Measurements from ENCODE around the gene CTIF. TPM values are rescaled to one million over a fixed set of nuclear protein-coding genes. Genes with fewer than 3 reads are reported as not detected.

The CTIF gene
- total RNA-seq, 4 donors from 2014 or later: 16.6 to 116 (median 34.5) TPM

DNA sequence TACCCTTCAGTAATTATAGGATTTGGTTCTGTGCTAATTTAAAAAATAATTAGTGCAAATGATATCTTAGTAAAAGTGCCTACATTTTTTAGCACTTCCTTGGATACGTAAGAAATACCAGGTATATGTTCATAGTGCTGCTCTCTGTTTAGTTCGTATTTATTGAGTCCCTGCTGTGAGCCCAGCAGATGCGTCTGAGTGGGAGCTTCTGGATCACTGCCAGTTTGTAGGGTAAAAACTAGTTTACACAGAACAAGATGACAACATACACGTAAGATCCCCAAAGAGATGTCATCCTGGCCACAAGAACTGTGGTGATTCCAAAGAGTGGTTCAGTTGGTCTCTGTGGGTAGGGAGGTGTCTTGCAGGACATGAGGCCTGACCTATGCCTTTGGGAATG, 103.2 kb downstream of the CTIF start:
- H3K36me3 ChIP-seq: no peaks in the 10 kb centered on the region
- DNase-seq: no peak
- no peaks in the 10 kb centered on the region for H3K9me3 ChIP-seq
- no peak overlapping the region for H3K4me3 ChIP-seq
- H3K4me1 ChIP-seq: no peaks in the 10 kb centered on the region
- H3K27ac ChIP-seq: no peak overlapping the region
- H3K27me3 ChIP-seq: no peaks in the 10 kb centered on the region
- TF ChIP-seq CTCF (IDR thresholded peaks at IDR 0.05): no peak
- TF ChIP-seq POLR2A (IDR thresholded peaks at IDR 0.05): no peak

- TF ChIP-seq POLR2A (IDR thresholded peaks at IDR 0.05): no peak
- TF ChIP-seq CTCF (IDR thresholded peaks at IDR 0.05): no peak
Observed at GRCh38 chr18:48642503-48642902, 103.7 kb downstream of the CTIF start.

GRCh38 chr18:48643262-48643661, 104.4 kb downstream of the CTIF start:
- TF ChIP-seq CTCF (IDR thresholded peaks at IDR 0.05) (no peak), POLR2A (IDR thresholded peaks at IDR 0.05) (no peak)
- Histone ChIP-seq H3K27me3 (no peaks in the 10 kb centered on the region), H3K9me3 (no peaks in the 10 kb centered on the region), H3K27ac (no peak overlapping the region), H3K4me1 (no peaks in the 10 kb centered on the region), H3K36me3 (no peaks in the 10 kb centered on the region), H3K4me3 (no peak overlapping the region)
- DNase-seq: no peak

More at GRCh38 chr18:48642503-48642902, 103.7 kb downstream of the CTIF start:
- no peak for DNase-seq
- H3K27me3 ChIP-seq: no peaks in the 10 kb centered on the region
- no peak overlapping the region for H3K4me3 ChIP-seq
- no peaks in the 10 kb centered on the region for H3K36me3 ChIP-seq
- no peaks in the 10 kb centered on the region for H3K4me1 ChIP-seq
- no peak overlapping the region for H3K27ac ChIP-seq
- H3K9me3 ChIP-seq: no peaks in the 10 kb centered on the region

GRCh38 chr18:48644029-48644428, 105.2 kb downstream of the CTIF start:
- H3K27me3 ChIP-seq: no peaks in the 10 kb centered on the region
- H3K27ac ChIP-seq: no peak overlapping the region
- no peaks in the 10 kb centered on the region for H3K9me3 ChIP-seq
- no peaks in the 10 kb centered on the region for H3K4me1 ChIP-seq
- H3K36me3 ChIP-seq: no peaks in the 10 kb centered on the region
- no peak for DNase-seq
- H3K4me3 ChIP-seq: no peak overlapping the region
- no peak for TF ChIP-seq CTCF (IDR thresholded peaks at IDR 0.05)
- no peak for TF ChIP-seq POLR2A (IDR thresholded peaks at IDR 0.05)

DNA sequence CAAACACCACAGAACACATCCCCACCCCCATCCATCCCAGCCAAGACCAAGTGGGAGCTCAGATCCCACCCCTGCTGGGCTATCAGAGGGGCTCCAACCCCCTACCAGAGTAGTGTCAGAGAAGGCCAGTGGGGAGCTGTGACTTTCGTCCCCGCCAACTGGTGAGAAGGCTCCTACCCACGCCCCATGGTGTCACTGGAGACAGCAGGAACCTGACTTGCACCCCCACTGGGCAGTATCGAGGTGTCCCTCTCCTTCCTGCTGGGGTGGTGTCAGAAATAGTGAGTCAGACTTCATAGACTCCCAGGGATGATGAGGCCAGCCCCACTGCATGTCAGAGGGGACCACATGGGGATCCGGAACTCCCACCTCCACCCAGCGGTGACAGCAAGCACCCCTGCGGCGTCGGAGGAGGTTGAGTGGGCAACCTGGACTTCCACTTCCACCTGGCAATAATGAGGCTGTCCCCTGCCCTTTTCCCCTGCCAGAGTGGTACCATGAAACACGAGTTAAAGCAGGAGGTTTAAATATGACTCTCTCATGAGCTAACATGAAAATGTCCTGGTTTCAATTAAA, 106.7 kb downstream of the CTIF start:
- no peaks in the 10 kb centered on the region for H3K36me3 ChIP-seq
- H3K27ac ChIP-seq: no peak overlapping the region
- no peak for DNase-seq
- H3K4me1 ChIP-seq: no peaks in the 10 kb centered on the region
- H3K27me3 ChIP-seq: no peaks in the 10 kb centered on the region
- H3K9me3 ChIP-seq: no peaks in the 10 kb centered on the region
- TF ChIP-seq POLR2A (IDR thresholded peaks at IDR 0.05) (no peak), CTCF (IDR thresholded peaks at IDR 0.05) (no peak)
- no peak overlapping the region for H3K4me3 ChIP-seq

GRCh38 chr18:48646976-48647375, 108.1 kb downstream of the CTIF start:
- no peaks in the 10 kb centered on the region for H3K9me3 ChIP-seq
- H3K27me3 ChIP-seq: no peaks in the 10 kb centered on the region
- H3K36me3 ChIP-seq: no peaks in the 10 kb centered on the region
- H3K4me1 ChIP-seq: no peaks in the 10 kb centered on the region
- no peak for DNase-seq
- no peak for TF ChIP-seq POLR2A (IDR thresholded peaks at IDR 0.05)
- no peak for TF ChIP-seq CTCF (IDR thresholded peaks at IDR 0.05)
- H3K27ac ChIP-seq: no peak overlapping the region
- no peak overlapping the region for H3K4me3 ChIP-seq
